HEK293 (cell line): ENCODE data around the gene EPHB1.

Source experiments
- CTCF ChIA-PET: fragments of 350-600 bp; formaldehyde crosslinking; extraction: SDS; loops from one replicate; lab custom pipeline; 2021; ENCODE audit warnings: antibody characterized with exemption; lab: Yijun Ruan, JAX
- POLR2A ChIA-PET: fragments of 300-600 bp; formaldehyde crosslinking; extraction: SDS; loops from one replicate; lab custom pipeline; 2020; ENCODE audit warnings: antibody characterized with exemption, inconsistent platforms; lab: Yijun Ruan, JAX
- H3K27ac ChIP-seq: fragments of 200-500 bp; sonication (Bioruptor generic); 2 replicates; pipeline ENCODE4 v1.5.1; 2014; ENCODE audit warnings: low read depth, low read length, control low read depth, inconsistent platforms; ENCODE audit errors: extremely low read depth
- H3K36me3 ChIP-seq, 2 experiments: fragments of 200-500 bp in 1 of 2; sonication (Bioruptor generic) in 1 of 2; 1 replicate in 1 of 2; 2 replicates in 1 of 2; pipeline ENCODE4 v1.5.1; 2014 to 2017; ENCODE audit warnings: inconsistent platforms in 2 of 2, low read length in 2 of 2; ENCODE audit not compliant: control insufficient read depth in 2 of 2, insufficient read depth in 1 of 2
- H3K4me1 ChIP-seq: fragments of 200-500 bp; sonication (Bioruptor generic); 2 replicates; pipeline ENCODE4 v1.5.1; 2014; ENCODE audit warnings: mild to moderate bottlenecking, low read length, inconsistent platforms; ENCODE audit not compliant: control insufficient read depth, insufficient read depth
- H3K4me3 ChIP-seq: 2 replicates; pipeline ENCODE4 v1.5.1; 2011; ENCODE audit warnings: low read depth, mild to moderate bottlenecking, control low read depth, low read length, moderate library complexity
- H3K9me3 ChIP-seq: fragments of 200-500 bp; sonication (Bioruptor generic); 2 replicates; pipeline ENCODE4 v1.5.1; 2014; ENCODE audit warnings: low read depth, low read length, inconsistent platforms; ENCODE audit not compliant: control insufficient read depth, insufficient read depth
- MEIS1 ChIP-seq: sonication (generic); formaldehyde crosslinking; IDR thresholded peaks from 2 replicates; pipeline ENCODE4 v1.8.1; 2022; ENCODE audit warnings: missing genetic modification reagents, mild to moderate bottlenecking, borderline replicate concordance
- PATZ1 ChIP-seq: fragments of 450-650 bp; formaldehyde crosslinking; IDR thresholded peaks from 2 replicates; pipeline ENCODE4 v1.5.1; 2016; ENCODE audit warnings: missing biosample characterization, missing genetic modification characterization
- PRDM10 ChIP-seq: fragments of 450-650 bp; formaldehyde crosslinking; IDR thresholded peaks from 2 replicates; pipeline ENCODE4 v1.5.1; 2016; ENCODE audit warnings: missing biosample characterization, missing genetic modification characterization
- PRDM2 ChIP-seq: fragments of 450-650 bp; formaldehyde crosslinking; IDR thresholded peaks from 2 replicates; pipeline ENCODE4 v1.5.1; 2016; ENCODE audit warnings: missing biosample characterization, missing genetic modification characterization, borderline replicate concordance
- SCRT1 ChIP-seq: fragments of 450-650 bp; formaldehyde crosslinking; IDR thresholded peaks from 2 replicates; pipeline ENCODE4 v1.5.1; 2016; ENCODE audit warnings: missing biosample characterization, missing genetic modification characterization, borderline replicate concordance
- SP7 ChIP-seq: fragments of 450-650 bp; formaldehyde crosslinking; IDR thresholded peaks from 2 replicates; pipeline ENCODE4 v1.5.1; 2016; ENCODE audit warnings: missing biosample characterization, missing genetic modification characterization
- TRIM28 ChIP-seq: IDR thresholded peaks from 2 replicates; pipeline ENCODE4 v1.6.1; 2011; ENCODE audit warnings: low read length, control low read depth, borderline replicate concordance
- TSHZ1 ChIP-seq: fragments of 450-650 bp; formaldehyde crosslinking; IDR thresholded peaks from 2 replicates; pipeline ENCODE4 v1.5.1; 2016; ENCODE audit warnings: missing biosample characterization, missing genetic modification characterization, borderline replicate concordance
- WT1 ChIP-seq: fragments of 450-650 bp; formaldehyde crosslinking; IDR thresholded peaks from 2 replicates; pipeline ENCODE4 v1.5.1; 2016; ENCODE audit warnings: missing biosample characterization, missing genetic modification characterization
- ZBTB21 ChIP-seq: fragments of 450-650 bp; formaldehyde crosslinking; IDR thresholded peaks from 2 replicates; pipeline ENCODE4 v1.5.1; 2017; ENCODE audit warnings: missing biosample characterization, missing genetic modification characterization
- ZNF132 ChIP-seq: fragments of 450-650 bp; formaldehyde crosslinking; IDR thresholded peaks from 2 replicates; pipeline ENCODE4 v1.5.1; 2017; ENCODE audit warnings: missing biosample characterization, missing genetic modification characterization, borderline replicate concordance
- ZNF133 ChIP-seq: fragments of 450-650 bp; formaldehyde crosslinking; IDR thresholded peaks from 2 replicates; pipeline ENCODE4 v1.5.1; 2016; ENCODE audit warnings: missing biosample characterization, missing genetic modification characterization
- ZNF280C ChIP-seq: fragments of 450-650 bp; formaldehyde crosslinking; IDR thresholded peaks from 2 replicates; pipeline ENCODE4 v1.5.1; 2016; ENCODE audit warnings: missing biosample characterization, missing genetic modification characterization
- ZNF341 ChIP-seq: fragments of 450-650 bp; formaldehyde crosslinking; IDR thresholded peaks from 2 replicates; pipeline ENCODE4; 2016; ENCODE audit warnings: low read depth, missing biosample characterization, missing genetic modification characterization
- ZNF37A ChIP-seq: fragments of 450-650 bp; IDR thresholded peaks from 2 replicates; pipeline ENCODE4 v1.5.1; 2018; ENCODE audit warnings: missing biosample characterization, missing genetic modification characterization
- ZNF514 ChIP-seq: fragments of 450-650 bp; formaldehyde crosslinking; IDR thresholded peaks from 2 replicates; pipeline ENCODE4 v1.5.1; 2016; ENCODE audit warnings: missing biosample characterization, missing genetic modification characterization
- ZNF530 ChIP-seq: fragments of 450-650 bp; formaldehyde crosslinking; IDR thresholded peaks from 2 replicates; pipeline ENCODE4 v1.5.1; 2016; ENCODE audit warnings: low read depth, missing biosample characterization, missing genetic modification characterization
- ZNF585B ChIP-seq: fragments of 450-650 bp; formaldehyde crosslinking; IDR thresholded peaks from 2 replicates; pipeline ENCODE4 v1.5.1; 2016; ENCODE audit warnings: missing biosample characterization, missing genetic modification characterization
- ZSCAN30 ChIP-seq: fragments of 450-650 bp; IDR thresholded peaks from 2 replicates; pipeline ENCODE4 v1.5.1; 2018; ENCODE audit warnings: missing biosample characterization, mild to moderate bottlenecking, missing genetic modification characterization, moderate library complexity

The EPHB1 gene

GRCh38 chr3:135087782-135088181 lies 292.7 kb downstream of the EPHB1 start:
- Histone ChIP-seq H3K9me3 (no peaks in the 10 kb centered on the region), H3K4me3 (no peak overlapping the region), H3K4me1 (no peaks in the 10 kb centered on the region), H3K36me3 (no peaks in the 10 kb centered on the region), H3K27ac (no peak overlapping the region)
- TF ChIP-seq ZBTB21 (tag by site-specific recombination), result no peak
- no peak for TF ChIP-seq ZNF530 (tag by site-specific recombination)
- TF ChIP-seq MEIS1 (CRISPR knock-in tag), result no peak
- no peak for TF ChIP-seq PATZ1
- TF ChIP-seq ZNF132 (tag by site-specific recombination), result no peak
- TF ChIP-seq ZNF514 (tag by site-specific recombination), result no peak
- TF ChIP-seq ZNF341 (tag by site-specific recombination), result no peak
- TF ChIP-seq SP7, result no peak
- TF ChIP-seq PRDM10, result no peak
- no peak for TF ChIP-seq WT1 (tag by site-specific recombination)
- no peak for TF ChIP-seq ZNF37A (tag by site-specific recombination)
- TF ChIP-seq ZNF585B (tag by site-specific recombination), result no peak
- POLR2A ChIA-PET, result no interaction called here
- CTCF ChIA-PET, result no interaction called here

GRCh38 chr3:135089451-135089850 lies 294.4 kb downstream of the EPHB1 start:
- POLR2A ChIA-PET, result no interaction called here
- no peaks in the 10 kb centered on the region for H3K4me1 ChIP-seq
- no peaks in the 10 kb centered on the region for H3K9me3 ChIP-seq
- H3K4me3 ChIP-seq, result no peak overlapping the region
- no peaks in the 10 kb centered on the region for H3K36me3 ChIP-seq
- H3K27ac ChIP-seq, result no peak overlapping the region
- CTCF ChIA-PET, result no interaction called here
- TF ChIP-seq TSHZ1 (tag by site-specific recombination) (no peak), PRDM2 (tag by site-specific recombination) (no peak), ZSCAN30 (tag by site-specific recombination) (no peak), ZNF280C (tag by site-specific recombination) (no peak), SCRT1 (tag by site-specific recombination) (no peak), TRIM28 (no peak), ZNF133 (tag by site-specific recombination) (no peak)
